ENCODE results near the gene ZFAND4.
"Not testable (repeated sequence)": the region's sequence is repeated elsewhere in the genome, so short reads cannot be mapped to it uniquely, and the experiment has no call there.

The ZFAND4 gene

DNA sequence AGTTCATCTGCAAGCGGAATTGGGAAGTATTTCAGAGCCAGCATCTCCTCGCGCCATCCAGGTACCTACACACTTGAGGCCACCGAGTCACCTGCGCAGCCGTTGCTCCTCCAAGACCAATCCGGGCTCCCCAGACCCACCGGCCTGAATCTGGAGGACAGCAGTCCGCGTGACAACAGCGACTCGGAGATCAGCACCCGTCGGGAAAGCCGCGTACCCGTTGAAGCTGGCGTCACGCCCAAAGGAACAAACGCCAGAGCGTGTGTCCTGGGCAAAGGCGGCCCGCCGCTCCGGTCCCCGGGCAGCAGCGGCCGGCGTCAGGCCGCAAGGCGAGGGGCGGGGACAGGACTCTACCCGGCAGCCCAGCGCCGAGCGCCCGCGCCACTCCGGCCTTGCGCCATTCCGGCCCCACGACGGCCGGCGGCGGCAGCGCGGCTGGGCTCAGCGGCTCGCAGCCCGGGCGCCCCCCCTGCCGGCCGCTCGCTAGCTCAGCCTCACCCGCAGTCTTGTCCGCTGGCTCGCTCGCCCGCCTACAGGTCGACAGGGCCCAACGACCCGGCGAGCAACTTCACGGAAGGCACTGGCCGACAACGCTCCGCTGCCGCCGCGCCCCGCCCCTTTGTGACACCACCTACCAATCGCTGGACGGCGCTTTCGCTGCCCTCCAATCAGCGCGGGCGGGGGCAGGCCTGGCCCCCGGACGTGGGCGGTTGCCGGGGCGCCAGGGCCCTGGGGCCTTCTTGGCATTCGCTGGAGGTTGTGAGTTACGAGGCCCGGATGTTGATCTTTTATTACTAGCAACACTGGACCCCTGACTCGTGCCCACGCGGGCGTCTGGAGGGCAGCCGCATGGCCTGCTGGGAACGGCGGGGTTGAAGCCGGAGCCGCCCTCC lies at the start of gene ZFAND4:
TSS of gene ZFAND4 (minus strand) at position 592 of the 893 bp plus-strand sequence. CDS start 9,047 bp downstream, outside the sequence.
- no peaks in the 10 kb centered on the region for H3K36me3 ChIP-seq
- H3K4me3 ChIP-seq: peak within 1 kb of the TSS; percentile 72 to 76
- H3K27ac ChIP-seq: peak within 1 kb of the TSS; percentile 81 to 87
- DNase-seq: peak; percentile 96 to 98
- TF ChIP-seq, protein P1, sequence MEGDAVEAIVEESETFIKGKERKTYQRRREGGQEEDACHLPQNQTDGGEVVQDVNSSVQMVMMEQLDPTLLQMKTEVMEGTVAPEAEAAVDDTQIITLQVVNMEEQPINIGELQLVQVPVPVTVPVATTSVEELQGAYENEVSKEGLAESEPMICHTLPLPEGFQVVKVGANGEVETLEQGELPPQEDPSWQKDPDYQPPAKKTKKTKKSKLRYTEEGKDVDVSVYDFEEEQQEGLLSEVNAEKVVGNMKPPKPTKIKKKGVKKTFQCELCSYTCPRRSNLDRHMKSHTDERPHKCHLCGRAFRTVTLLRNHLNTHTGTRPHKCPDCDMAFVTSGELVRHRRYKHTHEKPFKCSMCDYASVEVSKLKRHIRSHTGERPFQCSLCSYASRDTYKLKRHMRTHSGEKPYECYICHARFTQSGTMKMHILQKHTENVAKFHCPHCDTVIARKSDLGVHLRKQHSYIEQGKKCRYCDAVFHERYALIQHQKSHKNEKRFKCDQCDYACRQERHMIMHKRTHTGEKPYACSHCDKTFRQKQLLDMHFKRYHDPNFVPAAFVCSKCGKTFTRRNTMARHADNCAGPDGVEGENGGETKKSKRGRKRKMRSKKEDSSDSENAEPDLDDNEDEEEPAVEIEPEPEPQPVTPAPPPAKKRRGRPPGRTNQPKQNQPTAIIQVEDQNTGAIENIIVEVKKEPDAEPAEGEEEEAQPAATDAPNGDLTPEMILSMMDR (IDR thresholded peaks at IDR 0.05): peak; percentile 34 to 75
- H3K27me3 ChIP-seq: no peaks in the 10 kb centered on the region
- intact Hi-C loops (cut with DNase I; ENCODE audit: low total_unique reads): no loop called here
- H3K4me1 ChIP-seq: peaks cover 0 to 15% (median 5%) of the 10 kb centered on the region in 4 donors
- H3K9me3 ChIP-seq: no peaks in the 10 kb centered on the region

DNA sequence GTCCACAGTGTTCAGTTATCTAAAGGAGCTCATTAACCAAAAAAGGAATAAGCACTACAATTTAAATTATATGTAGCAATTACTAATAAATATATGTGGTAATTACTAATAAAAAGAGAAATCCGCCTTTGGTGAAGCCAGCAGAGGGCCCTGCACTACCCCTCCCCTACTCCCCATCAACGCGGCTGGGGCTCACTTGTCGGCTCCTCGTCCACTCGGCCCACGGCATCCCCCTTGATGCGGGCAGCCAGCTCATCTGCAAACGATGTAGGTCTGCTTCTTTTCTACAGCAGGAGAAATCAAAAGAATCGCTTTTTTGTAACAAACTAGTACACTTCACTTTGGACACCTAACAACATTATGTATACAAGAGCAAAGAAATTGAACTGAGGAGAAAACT lies 48.9 kb upstream of the ZFAND4 start:
- intact Hi-C loops (cut with DNase I; ENCODE audit: low total_unique reads); H3K4me1 ChIP-seq; H3K36me3 ChIP-seq; H3K4me3 ChIP-seq; H3K27me3 ChIP-seq; H3K9me3 ChIP-seq; H3K27ac ChIP-seq; DNase-seq: not testable (repeated sequence)

DNA sequence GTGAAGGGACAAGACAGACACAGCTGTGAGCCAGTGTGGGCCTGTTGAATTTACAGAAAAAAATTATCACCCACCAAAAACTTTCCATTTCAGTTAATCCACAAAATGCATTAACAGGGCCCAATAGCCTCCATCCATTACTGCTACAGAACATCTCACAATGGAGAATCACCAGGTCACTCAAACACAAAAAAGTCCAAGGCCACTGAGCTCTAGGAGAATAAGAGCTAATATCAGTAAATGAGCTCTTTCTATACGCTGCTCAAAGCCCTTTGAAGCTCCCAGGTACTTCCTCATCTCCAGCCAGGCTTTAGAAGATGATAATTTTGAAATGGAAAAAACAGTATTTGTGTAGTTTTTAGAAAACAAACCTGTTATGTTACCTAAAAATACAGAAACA lies 45.1 kb upstream of the ZFAND4 start:
- intact Hi-C loops (cut with DNase I; ENCODE audit: low total_unique reads); H3K27me3 ChIP-seq; H3K9me3 ChIP-seq; H3K4me3 ChIP-seq; H3K36me3 ChIP-seq; H3K27ac ChIP-seq; H3K4me1 ChIP-seq; DNase-seq: not testable (repeated sequence)

DNA sequence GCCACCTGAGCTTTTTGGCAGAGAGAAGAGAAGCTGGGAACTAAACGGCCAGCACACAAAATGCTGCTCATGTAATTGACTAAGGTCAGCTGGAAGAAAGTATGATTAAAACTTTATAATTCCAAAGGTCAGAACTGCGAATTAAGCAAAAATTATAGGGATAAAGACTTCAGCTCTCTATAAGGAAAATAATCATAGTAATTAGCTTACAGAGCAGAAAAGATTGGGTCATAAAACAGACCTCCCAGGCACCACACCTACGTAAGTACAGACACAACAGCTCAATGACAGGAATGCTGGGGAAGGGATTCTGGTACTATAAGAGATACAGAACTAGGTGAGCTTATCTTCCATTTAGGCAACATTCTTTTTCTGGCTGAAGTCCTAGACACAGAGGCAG lies 44.5 kb upstream of the ZFAND4 start:
- H3K4me3 ChIP-seq; intact Hi-C loops (cut with DNase I; ENCODE audit: low total_unique reads): not testable (repeated sequence)

DNA sequence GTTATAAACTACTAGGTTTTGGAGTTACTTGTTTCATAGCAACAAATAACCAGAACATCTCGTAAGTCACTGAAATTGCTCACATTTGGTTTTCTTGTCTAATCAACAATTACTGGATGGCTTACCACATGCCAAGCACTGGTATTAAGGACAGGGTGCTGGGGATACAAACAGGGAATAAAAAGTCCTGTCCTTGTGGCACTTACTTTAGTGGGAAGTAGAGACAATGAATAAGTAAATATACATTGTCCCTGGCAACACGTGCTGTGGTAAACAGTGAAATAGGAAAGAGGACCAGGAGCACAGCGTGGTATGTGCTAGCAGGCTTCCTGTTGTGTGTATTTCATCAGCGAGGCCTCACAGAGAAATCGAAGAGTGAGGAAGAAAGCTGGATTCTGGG lies 38.7 kb upstream of the ZFAND4 start:
- intact Hi-C loops (cut with DNase I; ENCODE audit: low total_unique reads); H3K4me1 ChIP-seq; H3K27me3 ChIP-seq; DNase-seq; H3K36me3 ChIP-seq; H3K9me3 ChIP-seq; H3K27ac ChIP-seq; H3K4me3 ChIP-seq: not testable (repeated sequence)

More for the DNA sequence above, 44.5 kb upstream of the ZFAND4 start:
- DNase-seq, H3K27ac ChIP-seq, H3K4me1 ChIP-seq, H3K27me3 ChIP-seq, H3K9me3 ChIP-seq, H3K36me3 ChIP-seq: not testable (repeated sequence)

DNA sequence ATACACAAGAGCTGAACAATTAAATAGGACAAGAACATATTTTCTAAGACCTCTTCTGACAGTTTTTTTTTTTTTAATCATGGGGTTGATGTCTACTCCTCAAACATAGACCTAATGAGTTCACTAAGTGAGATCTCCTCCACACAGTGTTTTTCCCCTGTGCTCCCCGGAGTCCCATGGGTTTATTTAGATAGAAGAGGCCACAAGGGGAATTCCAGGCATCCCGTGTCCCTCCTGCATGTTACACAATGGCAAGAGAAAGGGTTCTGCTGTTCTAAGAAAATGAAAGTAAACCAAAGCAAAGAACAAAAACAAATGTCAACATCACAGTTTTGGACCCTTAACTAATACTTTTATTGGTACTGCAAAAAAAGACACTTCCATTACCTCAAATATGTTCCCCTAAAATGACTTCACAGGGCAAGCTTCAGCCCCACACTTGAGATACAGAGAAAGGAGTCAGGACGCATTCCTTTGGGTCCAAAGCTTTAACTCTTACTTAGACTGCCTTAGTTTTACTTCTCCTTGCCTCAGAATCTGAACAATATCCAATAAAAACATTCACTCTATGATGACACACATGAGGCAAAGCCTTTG lies 37.7 kb upstream of the ZFAND4 start:
- H3K36me3 ChIP-seq; H3K27ac ChIP-seq; intact Hi-C loops (cut with DNase I; ENCODE audit: low total_unique reads); H3K4me1 ChIP-seq; H3K4me3 ChIP-seq; DNase-seq; H3K27me3 ChIP-seq; H3K9me3 ChIP-seq: not testable (repeated sequence)

DNA sequence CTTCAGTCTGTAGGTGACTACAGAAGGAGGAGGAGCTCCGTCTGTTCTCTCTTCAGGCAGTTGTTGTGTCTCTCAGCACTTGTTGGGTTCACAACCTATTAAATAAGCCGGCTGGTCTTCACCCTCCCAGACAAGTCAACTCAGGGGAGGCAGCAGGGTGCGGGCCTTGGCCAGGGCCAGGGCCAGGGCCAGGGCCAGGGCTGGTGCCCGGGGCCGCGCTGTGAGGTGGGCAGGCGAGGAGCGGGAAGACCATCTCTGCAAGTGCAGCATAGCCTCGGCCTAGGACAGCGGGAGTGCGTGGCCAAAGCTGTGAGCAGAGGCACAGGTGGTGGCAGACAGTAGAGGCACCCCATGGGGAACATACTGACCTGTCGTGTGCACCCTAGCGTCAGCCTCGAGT lies 5.9 kb upstream of the ZFAND4 start:
- intact Hi-C loops (cut with DNase I; ENCODE audit: low total_unique reads): not testable (repeated sequence)

DNA sequence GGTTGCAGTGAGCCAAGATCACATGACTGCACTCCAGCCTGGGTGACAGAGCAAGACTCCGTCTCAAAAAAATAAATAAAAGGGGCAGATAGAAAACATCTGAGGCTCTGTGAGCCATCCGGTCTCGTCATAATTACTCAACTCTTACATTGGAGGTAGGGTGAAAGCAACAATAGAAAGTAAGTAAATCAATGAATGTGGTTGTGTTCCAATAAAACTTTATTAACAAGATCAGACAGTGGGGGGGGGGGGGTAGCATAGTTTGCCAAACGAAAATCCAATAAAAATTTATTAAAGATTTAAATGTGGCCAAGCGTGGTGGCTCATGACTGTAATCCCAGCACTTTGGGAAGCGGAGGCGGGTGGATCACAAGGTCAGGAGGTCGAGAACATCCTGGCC lies 2.8 kb upstream of the ZFAND4 start:
- intact Hi-C loops (cut with DNase I; ENCODE audit: low total_unique reads): no loop called here
- Histone ChIP-seq H3K27me3 (no peaks in the 10 kb centered on the region), H3K4me3 (no peak overlapping the region), H3K9me3 (no peaks in the 10 kb centered on the region), H3K36me3 (no peaks in the 10 kb centered on the region), H3K27ac (no peak overlapping the region), H3K4me1 (peaks cover 0 to 15% (median 5%) of the 10 kb centered on the region in 4 donors)
- TF ChIP-seq, protein P1 (IDR thresholded peaks at IDR 0.05): no peak
- no peak for DNase-seq

More for the DNA sequence above, 5.9 kb upstream of the ZFAND4 start:
- not testable (repeated sequence) for H3K4me1 ChIP-seq, DNase-seq, H3K27me3 ChIP-seq, H3K27ac ChIP-seq, H3K9me3 ChIP-seq, H3K4me3 ChIP-seq, H3K36me3 ChIP-seq
